Fibroblast of lung (primary cell): Measurements from ENCODE around the gene TTLL4. TPM values are rescaled to one million over a fixed set of nuclear protein-coding genes. Genes with fewer than 3 reads are reported as not detected.

Source experiments
- DNase-seq, 2 donors: peaks; one replicate each; pipeline versions ENCODE4 v3.0.0 to v3.0.0-alpha.2; 2010; ENCODE audit warnings: low read depth in 2 of 2
- H2AFZ ChIP-seq: 2 replicates; pipeline ENCODE4 v1.5.1; 2012; ENCODE audit warnings: low read length, control low read depth, inconsistent platforms
- H3K27ac ChIP-seq: 2 replicates; pipeline ENCODE4 v1.5.1; 2011; ENCODE audit warnings: low read length, control low read depth; ENCODE audit not compliant: insufficient read depth
- H3K27me3 ChIP-seq: 2 replicates; pipeline ENCODE4 v1.5.1; 2011; ENCODE audit warnings: mild to moderate bottlenecking, low read length; ENCODE audit not compliant: control insufficient read depth, insufficient read depth
- H3K36me3 ChIP-seq: 2 replicates; pipeline ENCODE4 v1.5.1; 2011; ENCODE audit warnings: low read length; ENCODE audit not compliant: control insufficient read depth, insufficient read depth
- H3K4me1 ChIP-seq: 2 replicates; pipeline ENCODE4 v1.5.1; 2011; ENCODE audit warnings: low read length; ENCODE audit not compliant: control insufficient read depth, insufficient read depth; ENCODE audit errors: extremely low read depth
- H3K4me2 ChIP-seq: 2 replicates; pipeline ENCODE4 v1.5.1; 2011; ENCODE audit warnings: low read length, control low read depth; ENCODE audit not compliant: insufficient read depth; ENCODE audit errors: extremely low read depth
- H3K4me3 ChIP-seq, 4 experiments: fragments of 200-600 bp in 1 of 4; sonication (generic) in 1 of 4; replicated peaks in 1 of 4; 2 replicates each; pipeline ENCODE4 v1.5.1; 2011 to 2016; ENCODE audit warnings: low read length in 4 of 4, low read depth in 3 of 4, mild to moderate bottlenecking in 3 of 4, control low read depth in 2 of 4, inconsistent platforms in 1 of 4, mixed read lengths in 1 of 4; ENCODE audit not compliant: insufficient read depth in 1 of 4; ENCODE audit errors: control extremely low read depth in 1 of 4
- H3K79me2 ChIP-seq: 2 replicates; pipeline ENCODE4 v1.5.1; 2012; ENCODE audit warnings: mild to moderate bottlenecking, low read length, inconsistent platforms; ENCODE audit not compliant: control insufficient read depth, insufficient read depth
- H3K9ac ChIP-seq: 2 replicates; pipeline ENCODE4 v1.5.1; 2011; ENCODE audit warnings: mild to moderate bottlenecking, low read length, control low read depth; ENCODE audit not compliant: insufficient read depth
- H3K9me3 ChIP-seq: 2 replicates; pipeline ENCODE4 v1.5.1; 2012; ENCODE audit warnings: low read depth, low read length; ENCODE audit not compliant: control insufficient read depth, insufficient read depth
- H4K20me1 ChIP-seq: 2 replicates; pipeline ENCODE4 v1.5.1; 2011; ENCODE audit warnings: low read length; ENCODE audit not compliant: control insufficient read depth, insufficient read depth; ENCODE audit errors: extremely low read depth
- EZH2 ChIP-seq: IDR thresholded peaks from 2 replicates; pipeline ENCODE4 v1.5.1; 2012; ENCODE audit warnings: low read length, control low read depth, mild to moderate bottlenecking; ENCODE audit errors: missing control alignments
- polyA plus RNA-seq, 2 donors: library from polyadenylated mRNA; depleted of rRNA in 1 of 2; stranded (reverse) in 1 of 2; unstranded in 1 of 2; fragments of >200 nt; gene quantifications; 2 replicates each; pipeline ENCODE4 v1.2.1, GENCODE V29; 2011 to 2012; ENCODE audit warnings: missing spikeins in 1 of 2
- total RNA-seq: library from RNA; depleted of rRNA; stranded (reverse); fragments of >200 nt; gene quantifications from 2 replicates; pipeline ENCODE4 v1.2.1, GENCODE V29; 2014
- TF ChIP-seq, protein P1 (sequence below), 2 donors: IDR thresholded peaks in 1 of 2; conservative IDR thresholded peaks in 1 of 2; 1 replicate in 1 of 2; 2 replicates in 1 of 2; pipeline ENCODE4 v1.5.1; 2011 to 2012; ENCODE audit warnings: low read length in 2 of 2, control low read depth in 1 of 2, inconsistent platforms in 1 of 2, low read depth in 1 of 2, mild to moderate bottlenecking in 1 of 2

The TTLL4 gene
- total and polyA plus RNA-seq, 2 donors (not counting 1 experiment from before 2014, with no cell fraction given), result 6.1 to 9.4 TPM

DNA sequence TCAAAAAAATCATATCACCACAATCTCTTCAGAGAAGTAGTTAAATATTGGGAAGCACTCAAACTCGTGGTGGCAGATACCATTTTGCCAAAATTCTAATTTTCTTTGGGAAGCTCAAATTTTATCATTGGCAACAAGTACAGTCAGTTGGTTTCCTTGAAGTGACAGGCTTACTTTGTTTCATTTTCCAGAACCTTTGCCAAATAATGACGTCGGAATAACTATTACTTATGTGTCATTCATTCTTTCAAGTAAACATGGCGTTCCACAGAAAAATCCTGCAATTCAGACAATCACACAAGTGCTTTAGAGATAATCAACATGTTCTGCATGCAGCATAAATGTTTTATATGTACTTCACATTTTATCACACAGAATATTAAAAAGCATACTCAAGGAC lies 5.4 kb downstream of the TTLL4 start:
- Histone ChIP-seq H2AFZ (no peak overlapping the region), H3K27ac (peak overlapping the region; percentile 71), H3K4me2 (no peak overlapping the region), H4K20me1 (no peaks in the 10 kb centered on the region), H3K79me2 (peaks cover 44% of the 10 kb centered on the region), H3K4me1 (peaks cover 4% of the 10 kb centered on the region), H3K9me3 (no peaks in the 10 kb centered on the region), H3K36me3 (no peaks in the 10 kb centered on the region), H3K9ac (no peak overlapping the region), H3K27me3 (no peaks in the 10 kb centered on the region), H3K4me3 (no peak overlapping the region)
- TF ChIP-seq, protein P1, sequence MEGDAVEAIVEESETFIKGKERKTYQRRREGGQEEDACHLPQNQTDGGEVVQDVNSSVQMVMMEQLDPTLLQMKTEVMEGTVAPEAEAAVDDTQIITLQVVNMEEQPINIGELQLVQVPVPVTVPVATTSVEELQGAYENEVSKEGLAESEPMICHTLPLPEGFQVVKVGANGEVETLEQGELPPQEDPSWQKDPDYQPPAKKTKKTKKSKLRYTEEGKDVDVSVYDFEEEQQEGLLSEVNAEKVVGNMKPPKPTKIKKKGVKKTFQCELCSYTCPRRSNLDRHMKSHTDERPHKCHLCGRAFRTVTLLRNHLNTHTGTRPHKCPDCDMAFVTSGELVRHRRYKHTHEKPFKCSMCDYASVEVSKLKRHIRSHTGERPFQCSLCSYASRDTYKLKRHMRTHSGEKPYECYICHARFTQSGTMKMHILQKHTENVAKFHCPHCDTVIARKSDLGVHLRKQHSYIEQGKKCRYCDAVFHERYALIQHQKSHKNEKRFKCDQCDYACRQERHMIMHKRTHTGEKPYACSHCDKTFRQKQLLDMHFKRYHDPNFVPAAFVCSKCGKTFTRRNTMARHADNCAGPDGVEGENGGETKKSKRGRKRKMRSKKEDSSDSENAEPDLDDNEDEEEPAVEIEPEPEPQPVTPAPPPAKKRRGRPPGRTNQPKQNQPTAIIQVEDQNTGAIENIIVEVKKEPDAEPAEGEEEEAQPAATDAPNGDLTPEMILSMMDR (conservative IDR thresholded peaks at IDR 0.05 in 1 of 2, IDR thresholded peaks at IDR 0.05 in 1 of 2; ENCODE audit: low read depth in 1 of 2, low read length in 2 of 2), result no peak
- no peak for TF ChIP-seq EZH2
- DNase-seq, result peak; percentile 64 to 67

DNA sequence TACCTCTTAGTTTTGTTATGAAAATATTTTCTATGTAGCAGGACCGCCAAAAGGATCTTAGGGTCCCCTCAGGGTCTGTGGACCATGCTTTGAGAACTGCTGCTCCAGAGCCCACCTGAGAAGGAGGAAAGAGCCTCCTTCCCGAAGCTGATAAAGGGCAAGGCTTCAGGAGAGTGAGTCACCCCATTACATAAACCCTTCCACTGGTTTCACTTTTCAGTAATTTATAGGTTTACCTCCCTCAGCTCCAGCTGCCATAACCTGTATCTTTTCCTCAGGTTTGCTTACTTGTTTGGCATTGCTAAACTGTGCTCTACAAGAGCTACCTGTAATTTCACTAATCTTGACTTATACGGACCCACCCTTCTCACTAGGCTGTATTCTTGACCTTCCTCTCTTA lies 6.6 kb downstream of the TTLL4 start:
- peak; percentile 11 to 45 for DNase-seq
- H3K79me2 ChIP-seq, result peaks cover 33% of the 10 kb centered on the region
- no peaks in the 10 kb centered on the region for H4K20me1 ChIP-seq

GRCh38 chr2:218718058-218718457 lies 7.4 kb downstream of the TTLL4 start:
- H2AFZ ChIP-seq, result no peak overlapping the region
- TF ChIP-seq, protein P1 (conservative IDR thresholded peaks at IDR 0.05 in 1 of 2, IDR thresholded peaks at IDR 0.05 in 1 of 2; ENCODE audit: low read depth in 1 of 2, low read length in 2 of 2), result no peak
- TF ChIP-seq EZH2, result no peak
- peaks cover 31% of the 10 kb centered on the region for H3K79me2 ChIP-seq
- no peaks in the 10 kb centered on the region for H3K36me3 ChIP-seq
- no peak for DNase-seq
- no peak overlapping the region for H3K4me3 ChIP-seq
- H3K4me1 ChIP-seq, result peaks cover 4% of the 10 kb centered on the region
- H3K9me3 ChIP-seq, result no peaks in the 10 kb centered on the region
- no peak overlapping the region for H3K27ac ChIP-seq
- H3K4me2 ChIP-seq, result no peak overlapping the region
- H3K27me3 ChIP-seq, result no peaks in the 10 kb centered on the region
- H4K20me1 ChIP-seq, result no peaks in the 10 kb centered on the region
- H3K9ac ChIP-seq, result no peak overlapping the region

More for the DNA sequence above, 6.6 kb downstream of the TTLL4 start:
- no peak for TF ChIP-seq EZH2
- TF ChIP-seq, protein P1 (conservative IDR thresholded peaks at IDR 0.05 in 1 of 2, IDR thresholded peaks at IDR 0.05 in 1 of 2; ENCODE audit: low read depth in 1 of 2, low read length in 2 of 2), result no peak
- H3K9me3 ChIP-seq, result no peaks in the 10 kb centered on the region
- H3K27ac ChIP-seq, result no peak overlapping the region
- H3K36me3 ChIP-seq, result no peaks in the 10 kb centered on the region
- peak overlapping the region; percentile 26 for H3K4me2 ChIP-seq
- H3K9ac ChIP-seq, result no peak overlapping the region
- no peak overlapping the region for H2AFZ ChIP-seq
- H3K4me3 ChIP-seq, result no peak overlapping the region
- H3K27me3 ChIP-seq, result no peaks in the 10 kb centered on the region
- peaks cover 4% of the 10 kb centered on the region for H3K4me1 ChIP-seq
